ENCODE measurements around the gene RSPH1.

The RSPH1 gene

GRCh38 chr21:42475526-42476387 is 20.3 kb downstream of the RSPH1 start:
- H3K4me3 ChIP-seq (replicated peaks in 1 of 2; ENCODE audit: low read depth in 2 of 2, low read length in 2 of 2): no peak overlapping the region
- no peak for TF ChIP-seq CTCF (IDR thresholded peaks at IDR 0.05; ENCODE audit: low read depth, low read length)

GRCh38 chr21:42475036-42475435 is 21.0 kb downstream of the RSPH1 start:
- no peak for TF ChIP-seq CTCF (IDR thresholded peaks at IDR 0.05; ENCODE audit: low read depth, low read length)
- DNase-seq (ENCODE audit: low read depth in 2 of 2): no peak
- H3K4me3 ChIP-seq (replicated peaks in 1 of 2; ENCODE audit: low read depth in 2 of 2, low read length in 2 of 2): no peak overlapping the region

More at GRCh38 chr21:42475526-42476387, 20.3 kb downstream of the RSPH1 start:
- DNase-seq (ENCODE audit: low read depth in 2 of 2): no peak

- no peak overlapping the region for H3K4me3 ChIP-seq (replicated peaks in 1 of 2; ENCODE audit: low read depth in 2 of 2, low read length in 2 of 2)
- peak; percentile 21 to 30 for DNase-seq (ENCODE audit: low read depth in 2 of 2)
- TF ChIP-seq CTCF (IDR thresholded peaks at IDR 0.05; ENCODE audit: low read depth, low read length): no peak
These were observed 21.8 kb downstream of the RSPH1 start for GRCh38 chr21:42474043-42474831.

- TF ChIP-seq CTCF (IDR thresholded peaks at IDR 0.05; ENCODE audit: low read depth, low read length): no peak
- no peak for DNase-seq (ENCODE audit: low read depth in 2 of 2)
- no peak overlapping the region for H3K4me3 ChIP-seq (replicated peaks in 1 of 2; ENCODE audit: low read depth in 2 of 2, low read length in 2 of 2)
These were observed 22.5 kb downstream of the RSPH1 start for GRCh38 chr21:42473498-42474042.

GRCh38 chr21:42472521-42472920 is 23.5 kb downstream of the RSPH1 start:
- DNase-seq (ENCODE audit: low read depth in 2 of 2): no peak
- no peak for TF ChIP-seq CTCF (IDR thresholded peaks at IDR 0.05; ENCODE audit: low read depth, low read length)
- H3K4me3 ChIP-seq (replicated peaks in 1 of 2; ENCODE audit: low read depth in 2 of 2, low read length in 2 of 2): no peak overlapping the region

GRCh38 chr21:42471716-42472330 is 24.2 kb downstream of the RSPH1 start:
- no peak for DNase-seq (ENCODE audit: low read depth in 2 of 2)
- TF ChIP-seq CTCF (IDR thresholded peaks at IDR 0.05; ENCODE audit: low read depth, low read length): no peak

More at GRCh38 chr21:42471716-42472330, 24.2 kb downstream of the RSPH1 start:
- no peak overlapping the region for H3K4me3 ChIP-seq (replicated peaks in 1 of 2; ENCODE audit: low read depth in 2 of 2, low read length in 2 of 2)
